Measurements from ENCODE around the gene SPEN.

- TF ChIP-seq, protein P1, sequence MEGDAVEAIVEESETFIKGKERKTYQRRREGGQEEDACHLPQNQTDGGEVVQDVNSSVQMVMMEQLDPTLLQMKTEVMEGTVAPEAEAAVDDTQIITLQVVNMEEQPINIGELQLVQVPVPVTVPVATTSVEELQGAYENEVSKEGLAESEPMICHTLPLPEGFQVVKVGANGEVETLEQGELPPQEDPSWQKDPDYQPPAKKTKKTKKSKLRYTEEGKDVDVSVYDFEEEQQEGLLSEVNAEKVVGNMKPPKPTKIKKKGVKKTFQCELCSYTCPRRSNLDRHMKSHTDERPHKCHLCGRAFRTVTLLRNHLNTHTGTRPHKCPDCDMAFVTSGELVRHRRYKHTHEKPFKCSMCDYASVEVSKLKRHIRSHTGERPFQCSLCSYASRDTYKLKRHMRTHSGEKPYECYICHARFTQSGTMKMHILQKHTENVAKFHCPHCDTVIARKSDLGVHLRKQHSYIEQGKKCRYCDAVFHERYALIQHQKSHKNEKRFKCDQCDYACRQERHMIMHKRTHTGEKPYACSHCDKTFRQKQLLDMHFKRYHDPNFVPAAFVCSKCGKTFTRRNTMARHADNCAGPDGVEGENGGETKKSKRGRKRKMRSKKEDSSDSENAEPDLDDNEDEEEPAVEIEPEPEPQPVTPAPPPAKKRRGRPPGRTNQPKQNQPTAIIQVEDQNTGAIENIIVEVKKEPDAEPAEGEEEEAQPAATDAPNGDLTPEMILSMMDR (IDR thresholded peaks at IDR 0.05): no peak
- no peak for TF ChIP-seq POLR2AphosphoS5 (IDR thresholded peaks at IDR 0.05; ENCODE audit: low read depth, low read length)
Observed at GRCh38 chr1:15943328-15943991, 96.0 kb downstream of the SPEN start.

Measured in Panc1 (cell line).